HepG2 (cell line): ENCODE measurements around the gene AKR1A1. TPM values are rescaled to one million over a fixed set of nuclear protein-coding genes. Genes with fewer than 3 reads are reported as not detected.

Experiments used
- ARNTL ChIP-seq: sonication (generic); formaldehyde crosslinking; IDR thresholded peaks from 2 replicates; pipeline ENCODE4 v1.4.0; 2020; ENCODE audit warnings: mild to moderate bottlenecking, missing genetic modification reagents
- FOSL2 ChIP-seq: sonication (generic); formaldehyde crosslinking; IDR thresholded peaks from 2 replicates; pipeline ENCODE4 v1.4.0; 2020; ENCODE audit warnings: missing genetic modification reagents
- FOXA3 ChIP-seq: IDR thresholded peaks from 2 replicates; pipeline ENCODE4 v1.6.1; 2016; ENCODE audit warnings: missing genetic modification reagents, missing compliant biosample characterization
- HMGA1 ChIP-seq: sonication (generic); formaldehyde crosslinking; conservative IDR thresholded peaks from 2 replicates; pipeline ENCODE4 v1.4.0; 2020; ENCODE audit warnings: missing genetic modification reagents
- KDM2A ChIP-seq: sonication (generic); formaldehyde crosslinking; IDR thresholded peaks from 2 replicates; pipeline ENCODE4 v1.4.0; 2020; ENCODE audit warnings: low read depth, missing genetic modification reagents, borderline replicate concordance
- KDM4B ChIP-seq: sonication (generic); formaldehyde crosslinking; IDR thresholded peaks from 2 replicates; pipeline ENCODE4 v1.4.0; 2020; ENCODE audit warnings: missing genetic modification reagents
- MEIS1 ChIP-seq: sonication (generic); formaldehyde crosslinking; IDR thresholded peaks from 2 replicates; pipeline ENCODE4 v1.9.0; 2021; ENCODE audit warnings: mild to moderate bottlenecking, missing genetic modification reagents, moderate library complexity, borderline replicate concordance
- MXD4 ChIP-seq: IDR thresholded peaks from 2 replicates; pipeline ENCODE4 v1.6.1; 2016; ENCODE audit warnings: mild to moderate bottlenecking, missing biosample characterization, missing genetic modification reagents
- NFKB2 ChIP-seq: sonication (generic); formaldehyde crosslinking; IDR thresholded peaks from 2 replicates; pipeline ENCODE4 v1.4.0; 2020; ENCODE audit warnings: missing genetic modification reagents, borderline replicate concordance
- PITX1 ChIP-seq: sonication (generic); formaldehyde crosslinking; IDR thresholded peaks from 2 replicates; pipeline ENCODE4 v1.5.1; 2020; ENCODE audit warnings: mild to moderate bottlenecking, missing genetic modification reagents
- RXRB ChIP-seq: IDR thresholded peaks from 2 replicates; pipeline ENCODE4 v1.6.1; 2016; ENCODE audit warnings: borderline replicate concordance, missing genetic modification reagents, missing compliant biosample characterization
- SMYD3 ChIP-seq: sonication (generic); formaldehyde crosslinking; IDR thresholded peaks from 2 replicates; pipeline ENCODE4 v1.8.1; 2023; ENCODE audit warnings: mild to moderate bottlenecking, missing genetic modification reagents
- STAG1 ChIP-seq: sonication (generic); formaldehyde crosslinking; IDR thresholded peaks from 2 replicates; pipeline ENCODE4 v1.4.0; 2020; ENCODE audit warnings: missing genetic modification reagents
- ZNF17 ChIP-seq: sonication (generic); formaldehyde crosslinking; IDR thresholded peaks from 2 replicates; pipeline ENCODE4 v1.5.0; 2020; ENCODE audit warnings: mild to moderate bottlenecking, missing genetic modification reagents
- ZNF468 ChIP-seq: sonication (generic); formaldehyde crosslinking; IDR thresholded peaks from 2 replicates; pipeline ENCODE4 v1.8.0; 2022; ENCODE audit warnings: mild to moderate bottlenecking, moderate library complexity, missing genetic modification reagents
- polyA plus RNA-seq, 8 experiments: library from polyadenylated mRNA; depleted of rRNA in 3 of 8; stranded (reverse) in 7 of 8; unstranded in 1 of 8; fragments of >200 nt; fragmentation: Illumina TruSeq in 4 of 8; extraction: Trizol in 4 of 8; gene quantifications; 2 replicates each; pipeline versions ENCODE4 v1.2.1 to v1.2.3, GENCODE V29; 2011 to 2016; ENCODE audit warnings: low read depth in 4 of 8, missing spikeins in 1 of 8, mixed read lengths in 1 of 8; ENCODE audit not compliant: insufficient read depth in 1 of 8
- total RNA-seq, 5 experiments: library from RNA; depleted of rRNA; stranded (reverse); fragments of >200 nt; fragmentation: Illumina TruSeq; extraction: Trizol; gene quantifications; 2 replicates each; pipeline ENCODE4 v1.2.3, GENCODE V29; 2016; ENCODE audit warnings: low read depth in 1 of 5
- TF ChIP-seq, protein P1 (sequence below): sonication (generic); formaldehyde crosslinking; IDR thresholded peaks from 2 replicates; pipeline ENCODE4 v1.8.0; 2022; ENCODE audit warnings: mild to moderate bottlenecking, missing genetic modification reagents, borderline replicate concordance
- TF ChIP-seq, protein P2 (sequence below): sonication (generic); formaldehyde crosslinking; IDR thresholded peaks from 2 replicates; pipeline ENCODE4 v1.9.0; 2022; ENCODE audit warnings: missing genetic modification reagents, mild to moderate bottlenecking, borderline replicate concordance
- TF ChIP-seq, protein P3 (sequence below): sonication (generic); formaldehyde crosslinking; IDR thresholded peaks from 2 replicates; pipeline ENCODE4 v1.4.0; 2020; ENCODE audit warnings: missing genetic modification reagents, mild to moderate bottlenecking, borderline replicate concordance
- TF ChIP-seq, protein P4 (sequence below): sonication (generic); formaldehyde crosslinking; IDR thresholded peaks from 2 replicates; pipeline ENCODE4 v1.5.0; 2020; ENCODE audit warnings: mild to moderate bottlenecking, missing genetic modification reagents, moderate library complexity
- TF ChIP-seq, protein P5 (sequence below), 2 experiments: sonication (generic) in 1 of 2; formaldehyde crosslinking in 1 of 2; IDR thresholded peaks; 2 replicates each; pipeline versions ENCODE4 v1.4.0 to v1.6.1; 2018 to 2020; ENCODE audit warnings: missing genetic modification reagents in 2 of 2, borderline replicate concordance in 1 of 2, low read depth in 1 of 2, mild to moderate bottlenecking in 1 of 2, missing biosample characterization in 1 of 2
- TF ChIP-seq, protein P6 (sequence below): sonication (generic); formaldehyde crosslinking; IDR thresholded peaks from 2 replicates; pipeline ENCODE4 v1.4.0; 2020; ENCODE audit warnings: missing genetic modification reagents
- TF ChIP-seq, protein P7 (sequence below): IDR thresholded peaks from 2 replicates; pipeline ENCODE4 v1.6.1; 2012; ENCODE audit warnings: inconsistent platforms

Gene AKR1A1
- total and polyA plus RNA-seq, 2 of the 13 experiments (the other 11 are each of a cell fraction or from before 2014, with no cell fraction given), result 181 to 217 TPM

DNA sequence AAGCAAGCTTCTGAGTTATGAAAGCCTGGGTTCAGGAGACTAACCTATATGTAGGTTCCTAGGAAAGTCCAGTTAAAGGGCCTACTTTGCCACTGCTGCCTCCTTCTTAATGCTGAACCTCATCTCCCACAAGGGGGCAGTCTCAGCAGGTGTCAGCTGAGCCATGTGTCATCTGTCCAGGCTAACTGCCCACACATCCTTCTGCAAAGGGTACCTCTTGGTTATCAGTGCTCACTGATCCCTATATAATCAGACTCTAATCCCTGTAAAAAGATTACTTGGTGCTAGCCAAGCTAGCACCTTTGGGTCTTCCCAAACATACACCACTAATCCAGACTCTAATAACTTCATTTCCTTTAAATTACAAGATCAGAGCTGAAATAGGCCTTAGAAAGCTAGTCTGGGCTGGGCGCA, 38.0 kb upstream of the AKR1A1 start (continued):
- TF ChIP-seq, protein P1, sequence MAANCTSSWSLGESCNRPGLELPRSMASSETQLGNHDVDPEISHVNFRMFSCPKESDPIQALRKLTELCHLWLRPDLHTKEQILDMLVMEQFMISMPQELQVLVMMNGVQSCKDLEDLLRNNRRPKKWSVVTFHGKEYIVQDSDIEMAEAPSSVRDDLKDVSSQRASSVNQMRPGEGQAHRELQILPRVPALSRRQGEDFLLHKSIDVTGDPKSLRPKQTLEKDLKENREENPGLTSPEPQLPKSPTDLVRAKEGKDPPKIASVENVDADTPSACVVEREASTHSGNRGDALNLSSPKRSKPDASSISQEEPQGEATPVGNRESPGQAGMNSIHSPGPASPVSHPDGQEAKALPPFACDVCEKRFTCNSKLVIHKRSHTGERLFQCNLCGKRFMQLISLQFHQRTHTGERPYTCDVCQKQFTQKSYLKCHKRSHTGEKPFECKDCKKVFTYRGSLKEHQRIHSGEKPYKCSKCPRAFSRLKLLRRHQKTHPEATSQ (CRISPR knock-in tag), result no peak
- TF ChIP-seq NFKB2 (CRISPR knock-in tag) (no peak), KDM2A (CRISPR knock-in tag) (peak; percentile 20; the same call in 1 of the 2 replicates), RXRB (CRISPR knock-in tag) (peak; percentile 15; the same call in 1 of the 2 replicates), STAG1 (peak; percentile 87), ZNF468 (no peak), FOSL2 (CRISPR knock-in tag) (peak; percentile 67), HMGA1 (no peak), PITX1 (CRISPR knock-in tag) (peak; percentile 51), SMYD3 (CRISPR knock-in tag) (peak; percentile 39; the same call in 1 of the 2 replicates), MEIS1 (CRISPR knock-in tag) (peak; percentile 39; the same call in 1 of the 2 replicates), MXD4 (CRISPR knock-in tag) (peak; percentile 41; the same call in 1 of the 2 replicates), ARNTL (0 out of 2 replicates have a peak, but pooled peaks have one; percentile 34), ZNF17 (CRISPR knock-in tag) (no peak), FOXA3 (CRISPR knock-in tag) (0 out of 2 replicates have a peak, but pooled peaks have one; percentile 11), KDM4B (CRISPR knock-in tag) (no peak)
- TF ChIP-seq, protein P2, sequence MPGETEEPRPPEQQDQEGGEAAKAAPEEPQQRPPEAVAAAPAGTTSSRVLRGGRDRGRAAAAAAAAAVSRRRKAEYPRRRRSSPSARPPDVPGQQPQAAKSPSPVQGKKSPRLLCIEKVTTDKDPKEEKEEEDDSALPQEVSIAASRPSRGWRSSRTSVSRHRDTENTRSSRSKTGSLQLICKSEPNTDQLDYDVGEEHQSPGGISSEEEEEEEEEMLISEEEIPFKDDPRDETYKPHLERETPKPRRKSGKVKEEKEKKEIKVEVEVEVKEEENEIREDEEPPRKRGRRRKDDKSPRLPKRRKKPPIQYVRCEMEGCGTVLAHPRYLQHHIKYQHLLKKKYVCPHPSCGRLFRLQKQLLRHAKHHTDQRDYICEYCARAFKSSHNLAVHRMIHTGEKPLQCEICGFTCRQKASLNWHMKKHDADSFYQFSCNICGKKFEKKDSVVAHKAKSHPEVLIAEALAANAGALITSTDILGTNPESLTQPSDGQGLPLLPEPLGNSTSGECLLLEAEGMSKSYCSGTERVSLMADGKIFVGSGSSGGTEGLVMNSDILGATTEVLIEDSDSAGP (CRISPR knock-in tag), result no peak
- TF ChIP-seq, protein P3, sequence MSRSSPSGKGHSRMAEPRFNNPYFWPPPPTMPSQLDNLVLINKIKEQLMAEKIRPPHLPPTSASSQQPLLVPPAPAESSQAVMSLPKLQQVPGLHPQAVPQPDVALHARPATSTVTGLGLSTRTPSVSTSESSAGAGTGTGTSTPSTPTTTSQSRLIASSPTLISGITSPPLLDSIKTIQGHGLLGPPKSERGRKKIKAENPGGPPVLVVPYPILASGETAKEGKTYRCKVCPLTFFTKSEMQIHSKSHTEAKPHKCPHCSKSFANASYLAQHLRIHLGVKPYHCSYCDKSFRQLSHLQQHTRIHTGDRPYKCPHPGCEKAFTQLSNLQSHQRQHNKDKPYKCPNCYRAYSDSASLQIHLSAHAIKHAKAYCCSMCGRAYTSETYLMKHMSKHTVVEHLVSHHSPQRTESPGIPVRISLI (CRISPR knock-in tag), result peak; percentile 54; the same call in 1 of the 2 replicates
- TF ChIP-seq, protein P4, sequence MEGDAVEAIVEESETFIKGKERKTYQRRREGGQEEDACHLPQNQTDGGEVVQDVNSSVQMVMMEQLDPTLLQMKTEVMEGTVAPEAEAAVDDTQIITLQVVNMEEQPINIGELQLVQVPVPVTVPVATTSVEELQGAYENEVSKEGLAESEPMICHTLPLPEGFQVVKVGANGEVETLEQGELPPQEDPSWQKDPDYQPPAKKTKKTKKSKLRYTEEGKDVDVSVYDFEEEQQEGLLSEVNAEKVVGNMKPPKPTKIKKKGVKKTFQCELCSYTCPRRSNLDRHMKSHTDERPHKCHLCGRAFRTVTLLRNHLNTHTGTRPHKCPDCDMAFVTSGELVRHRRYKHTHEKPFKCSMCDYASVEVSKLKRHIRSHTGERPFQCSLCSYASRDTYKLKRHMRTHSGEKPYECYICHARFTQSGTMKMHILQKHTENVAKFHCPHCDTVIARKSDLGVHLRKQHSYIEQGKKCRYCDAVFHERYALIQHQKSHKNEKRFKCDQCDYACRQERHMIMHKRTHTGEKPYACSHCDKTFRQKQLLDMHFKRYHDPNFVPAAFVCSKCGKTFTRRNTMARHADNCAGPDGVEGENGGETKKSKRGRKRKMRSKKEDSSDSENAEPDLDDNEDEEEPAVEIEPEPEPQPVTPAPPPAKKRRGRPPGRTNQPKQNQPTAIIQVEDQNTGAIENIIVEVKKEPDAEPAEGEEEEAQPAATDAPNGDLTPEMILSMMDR, result peak; percentile 82
- TF ChIP-seq, protein P5, sequence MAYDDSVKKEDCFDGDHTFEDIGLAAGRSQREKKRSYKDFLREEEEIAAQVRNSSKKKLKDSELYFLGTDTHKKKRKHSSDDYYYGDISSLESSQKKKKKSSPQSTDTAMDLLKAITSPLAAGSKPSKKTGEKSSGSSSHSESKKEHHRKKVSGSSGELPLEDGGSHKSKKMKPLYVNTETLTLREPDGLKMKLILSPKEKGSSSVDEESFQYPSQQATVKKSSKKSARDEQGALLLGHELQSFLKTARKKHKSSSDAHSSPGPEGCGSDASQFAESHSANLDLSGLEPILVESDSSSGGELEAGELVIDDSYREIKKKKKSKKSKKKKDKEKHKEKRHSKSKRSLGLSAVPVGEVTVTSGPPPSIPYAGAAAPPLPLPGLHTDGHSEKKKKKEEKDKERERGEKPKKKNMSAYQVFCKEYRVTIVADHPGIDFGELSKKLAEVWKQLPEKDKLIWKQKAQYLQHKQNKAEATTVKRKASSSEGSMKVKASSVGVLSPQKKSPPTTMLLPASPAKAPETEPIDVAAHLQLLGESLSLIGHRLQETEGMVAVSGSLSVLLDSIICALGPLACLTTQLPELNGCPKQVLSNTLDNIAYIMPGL (CRISPR knock-in tag; IDR thresholded peaks at IDR 0.05; ENCODE audit: borderline replicate concordance in 1 of 2, low read depth in 1 of 2), result peak in 1 of 2 experiments; percentile 26; a peak in 1 of 4 replicates
- TF ChIP-seq, protein P6, sequence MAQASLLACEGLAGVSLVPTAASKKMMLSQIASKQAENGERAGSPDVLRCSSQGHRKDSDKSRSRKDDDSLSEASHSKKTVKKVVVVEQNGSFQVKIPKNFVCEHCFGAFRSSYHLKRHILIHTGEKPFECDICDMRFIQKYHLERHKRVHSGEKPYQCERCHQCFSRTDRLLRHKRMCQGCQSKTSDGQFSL (CRISPR knock-in tag), result no peak
- TF ChIP-seq, protein P7, sequence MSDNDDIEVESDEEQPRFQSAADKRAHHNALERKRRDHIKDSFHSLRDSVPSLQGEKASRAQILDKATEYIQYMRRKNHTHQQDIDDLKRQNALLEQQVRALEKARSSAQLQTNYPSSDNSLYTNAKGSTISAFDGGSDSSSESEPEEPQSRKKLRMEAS, result peak; percentile 73
